Bone marrow (tissue), 2 donors: ENCODE measurements around the gene AMHR2.

Experiments
- DNase-seq, 2 donors: peaks; one replicate each; lab custom pipeline; 2025; lab: John Stamatoyannopoulos, UW

Gene AMHR2

GRCh38 chr12:53480491-53481442 lies 57.1 kb downstream of the AMHR2 start:
- DNase-seq = no peak
